ENCODE measurements around the gene TRIM44.

DNA sequence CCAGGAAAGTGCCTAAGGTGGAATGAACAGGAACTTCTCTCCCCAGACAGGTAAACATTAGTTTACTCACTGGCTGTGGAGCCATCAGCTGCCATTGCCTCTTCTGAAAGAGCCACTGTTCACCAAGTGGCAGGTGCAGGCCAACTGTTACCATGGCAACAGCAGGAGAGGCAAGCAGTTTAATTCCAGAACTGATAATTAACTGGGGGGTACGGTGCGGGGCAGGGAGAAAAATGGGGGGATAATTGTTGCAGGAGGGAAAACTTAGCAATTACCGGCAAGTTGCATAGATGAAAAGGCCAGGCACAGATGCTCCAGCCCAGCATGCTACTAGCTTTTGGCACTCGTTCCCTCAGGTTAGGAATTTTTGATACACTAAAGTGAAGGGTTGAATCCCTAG, 85.1 kb downstream of the TRIM44 start:
- TF ChIP-seq, protein P1, sequence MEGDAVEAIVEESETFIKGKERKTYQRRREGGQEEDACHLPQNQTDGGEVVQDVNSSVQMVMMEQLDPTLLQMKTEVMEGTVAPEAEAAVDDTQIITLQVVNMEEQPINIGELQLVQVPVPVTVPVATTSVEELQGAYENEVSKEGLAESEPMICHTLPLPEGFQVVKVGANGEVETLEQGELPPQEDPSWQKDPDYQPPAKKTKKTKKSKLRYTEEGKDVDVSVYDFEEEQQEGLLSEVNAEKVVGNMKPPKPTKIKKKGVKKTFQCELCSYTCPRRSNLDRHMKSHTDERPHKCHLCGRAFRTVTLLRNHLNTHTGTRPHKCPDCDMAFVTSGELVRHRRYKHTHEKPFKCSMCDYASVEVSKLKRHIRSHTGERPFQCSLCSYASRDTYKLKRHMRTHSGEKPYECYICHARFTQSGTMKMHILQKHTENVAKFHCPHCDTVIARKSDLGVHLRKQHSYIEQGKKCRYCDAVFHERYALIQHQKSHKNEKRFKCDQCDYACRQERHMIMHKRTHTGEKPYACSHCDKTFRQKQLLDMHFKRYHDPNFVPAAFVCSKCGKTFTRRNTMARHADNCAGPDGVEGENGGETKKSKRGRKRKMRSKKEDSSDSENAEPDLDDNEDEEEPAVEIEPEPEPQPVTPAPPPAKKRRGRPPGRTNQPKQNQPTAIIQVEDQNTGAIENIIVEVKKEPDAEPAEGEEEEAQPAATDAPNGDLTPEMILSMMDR (optimal IDR thresholded peaks at IDR 0.05 in 1 of 3, IDR thresholded peaks at IDR 0.05 in 1 of 3, conservative IDR thresholded peaks at IDR 0.05 in 1 of 3; ENCODE audit: extremely low read depth in 1 of 3, insufficient read depth in 2 of 3, low read length in 3 of 3): no peak
- no peak for TF ChIP-seq EZH2 (IDR thresholded peaks at IDR 0.05; ENCODE audit: low read length)
